Neural progenitor cell (in vitro differentiated cells): Measurements from ENCODE around the gene DNAH3.

ENCODE experiments used
- EZH2 ChIP-seq: fragments of 200-600 bp; sonication (generic); IDR thresholded peaks from 2 replicates; pipeline ENCODE4 v1.6.1; 2017; ENCODE audit warnings: antibody characterized with exemption, mild to moderate bottlenecking, moderate library complexity
- EZH2phosphoT487 ChIP-seq: fragments of 200-600 bp; sonication (generic); IDR thresholded peaks from 2 replicates; pipeline ENCODE4 v1.6.1; 2017; ENCODE audit warnings: antibody characterized with exemption
- TF ChIP-seq, protein P1 (sequence below): fragments of 200-600 bp; sonication (generic); IDR thresholded peaks from 2 replicates; pipeline ENCODE4 v1.5.1; 2017; ENCODE audit warnings: antibody characterized with exemption, mild to moderate bottlenecking

DNA sequence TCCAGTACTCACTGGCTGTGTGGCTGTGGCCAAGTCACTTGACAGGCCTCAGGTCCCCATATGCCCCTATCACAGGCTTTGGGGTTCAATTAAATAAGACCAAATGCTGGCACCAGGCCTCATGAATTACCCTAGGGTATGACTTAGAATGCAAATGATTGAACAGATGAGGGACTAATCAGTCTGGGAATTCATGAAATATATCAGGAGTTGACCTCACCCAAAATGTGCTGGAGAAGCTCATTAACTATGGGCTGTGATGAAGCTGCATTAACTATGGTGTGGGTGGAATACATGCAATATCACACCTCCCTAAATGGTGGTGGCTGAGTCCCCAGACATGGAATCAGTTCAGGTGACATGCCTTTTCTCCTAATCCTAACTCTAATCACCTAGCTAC lies 72.1 kb downstream of the DNAH3 start:
- TF ChIP-seq, protein P1, sequence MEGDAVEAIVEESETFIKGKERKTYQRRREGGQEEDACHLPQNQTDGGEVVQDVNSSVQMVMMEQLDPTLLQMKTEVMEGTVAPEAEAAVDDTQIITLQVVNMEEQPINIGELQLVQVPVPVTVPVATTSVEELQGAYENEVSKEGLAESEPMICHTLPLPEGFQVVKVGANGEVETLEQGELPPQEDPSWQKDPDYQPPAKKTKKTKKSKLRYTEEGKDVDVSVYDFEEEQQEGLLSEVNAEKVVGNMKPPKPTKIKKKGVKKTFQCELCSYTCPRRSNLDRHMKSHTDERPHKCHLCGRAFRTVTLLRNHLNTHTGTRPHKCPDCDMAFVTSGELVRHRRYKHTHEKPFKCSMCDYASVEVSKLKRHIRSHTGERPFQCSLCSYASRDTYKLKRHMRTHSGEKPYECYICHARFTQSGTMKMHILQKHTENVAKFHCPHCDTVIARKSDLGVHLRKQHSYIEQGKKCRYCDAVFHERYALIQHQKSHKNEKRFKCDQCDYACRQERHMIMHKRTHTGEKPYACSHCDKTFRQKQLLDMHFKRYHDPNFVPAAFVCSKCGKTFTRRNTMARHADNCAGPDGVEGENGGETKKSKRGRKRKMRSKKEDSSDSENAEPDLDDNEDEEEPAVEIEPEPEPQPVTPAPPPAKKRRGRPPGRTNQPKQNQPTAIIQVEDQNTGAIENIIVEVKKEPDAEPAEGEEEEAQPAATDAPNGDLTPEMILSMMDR = no peak
- TF ChIP-seq EZH2 = no peak
- no peak for TF ChIP-seq EZH2phosphoT487
